ENCODE results near the gene ZNF148.
"Not testable (repeated sequence)": the region's sequence is repeated elsewhere in the genome, so short reads cannot be mapped to it uniquely, and the experiment has no call there.

GRCh38 chr3:125405515-125405914 is 30.4 kb upstream of the ZNF148 start:
- TF ChIP-seq CTCF (conservative IDR thresholded peaks at IDR 0.05); ZFX (IDR thresholded peaks at IDR 0.05): not testable (repeated sequence)

Measured in C4-2B (cell line).